GM21723 (cell line): ENCODE data around the gene NEU1.
"Not testable (repeated sequence)": the region's sequence is repeated elsewhere in the genome, so short reads cannot be mapped to it uniquely, and the experiment has no call there.

Experiments
- ATAC-seq: cut with Tn5 transposase; IDR thresholded peaks from one replicate; pipeline ENCODE4 v1.9.1; 2021; ENCODE audit warnings: mild to moderate bottlenecking, moderate library complexity; ENCODE audit not compliant: unreplicated experiment

The NEU1 gene

GRCh38 chr6:31875877-31876276 lies 13.3 kb upstream of the NEU1 start:
- no peak for ATAC-seq

DNA sequence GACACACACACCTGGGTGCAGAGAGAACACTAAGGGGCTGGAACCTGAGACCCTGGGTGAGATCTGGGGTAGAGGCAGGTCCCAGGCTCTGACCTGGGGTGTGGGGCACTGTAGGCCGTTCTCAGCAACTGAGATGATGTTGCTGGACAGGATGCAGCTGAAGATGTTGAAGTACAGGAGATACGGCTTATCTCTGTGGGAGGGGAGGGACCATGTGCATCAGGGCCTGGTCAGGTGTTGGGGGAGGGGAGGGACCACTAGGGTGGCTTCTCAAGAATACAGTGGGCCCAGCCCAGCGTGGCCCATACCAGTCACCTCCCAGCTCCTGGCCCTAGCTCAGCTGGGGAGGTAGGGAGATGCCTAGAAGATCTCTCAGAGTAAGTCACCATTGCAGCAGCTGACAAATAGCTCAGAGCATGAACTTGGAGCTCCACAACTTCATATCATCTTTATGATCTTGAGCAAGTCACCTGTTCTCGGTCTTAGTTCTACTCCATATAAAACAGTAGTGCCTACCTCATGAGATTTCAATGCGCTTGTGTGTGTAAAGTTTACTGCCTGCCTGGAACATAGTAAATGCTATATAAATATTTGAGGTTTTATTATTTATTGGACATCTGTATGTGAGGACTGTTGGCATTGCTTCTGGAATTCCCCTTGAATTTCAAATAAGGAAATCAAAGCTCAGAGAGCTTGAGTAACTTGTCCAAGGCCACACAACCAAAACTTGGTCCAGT lies 12.4 kb upstream of the NEU1 start:
- ATAC-seq: no peak

DNA sequence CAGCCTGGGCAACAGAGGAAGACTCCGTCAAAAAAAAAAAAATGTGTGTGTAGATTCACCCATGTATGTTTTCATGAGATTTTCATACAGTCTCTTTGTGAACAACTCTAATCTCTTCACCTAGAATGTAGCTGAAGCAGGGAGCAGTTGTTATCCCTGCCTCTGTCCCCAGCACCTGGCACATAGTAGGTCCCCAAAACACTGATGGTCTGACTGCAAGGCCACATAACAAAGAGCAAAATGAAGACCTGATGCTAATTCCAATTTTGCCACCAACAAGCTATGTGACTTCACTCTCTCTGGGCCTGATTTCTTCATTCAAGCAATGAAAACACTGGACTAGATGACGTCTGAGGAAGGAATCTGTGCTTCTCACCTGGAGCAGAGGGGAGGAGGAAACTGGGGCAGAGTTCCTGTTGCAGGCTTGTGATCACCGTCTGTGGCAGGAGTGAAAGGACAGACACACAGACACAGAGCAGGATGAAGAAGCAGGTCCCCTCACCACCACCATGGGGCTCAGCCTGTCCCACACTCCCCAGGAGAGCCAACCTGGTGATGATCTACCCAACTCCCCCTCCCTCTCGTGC lies 11.6 kb upstream of the NEU1 start:
- no peak for ATAC-seq

DNA sequence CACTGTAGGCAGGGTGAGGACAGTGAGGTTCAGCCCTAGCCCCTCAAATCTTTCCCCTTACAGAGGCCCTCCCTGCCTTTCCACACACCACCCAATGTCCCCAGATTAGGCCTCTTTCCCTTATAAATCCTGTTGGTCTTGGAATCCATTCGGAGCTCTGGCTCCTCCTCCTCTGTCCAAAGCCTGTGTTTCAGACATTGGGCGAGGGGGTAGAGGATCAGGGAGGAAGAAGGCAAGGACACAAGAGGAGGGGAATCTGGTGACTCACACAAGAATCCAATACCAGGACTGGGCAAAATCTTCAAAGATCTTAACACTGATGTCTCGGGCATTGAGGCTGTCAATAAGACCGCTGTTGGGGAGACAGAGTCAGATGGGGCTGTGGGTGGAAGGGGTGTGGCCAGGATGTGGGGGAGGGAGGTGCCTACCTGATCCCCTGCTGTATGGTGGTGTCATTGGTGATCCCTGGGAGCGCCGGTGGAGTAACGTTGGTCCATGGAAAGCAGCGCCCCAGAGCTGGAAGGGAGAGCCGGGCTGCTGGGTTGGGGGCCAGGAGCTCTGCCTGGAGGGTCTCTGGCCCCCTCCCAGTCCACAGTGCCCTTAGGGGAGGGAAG lies 8.5 kb upstream of the NEU1 start:
- no peak for ATAC-seq

DNA sequence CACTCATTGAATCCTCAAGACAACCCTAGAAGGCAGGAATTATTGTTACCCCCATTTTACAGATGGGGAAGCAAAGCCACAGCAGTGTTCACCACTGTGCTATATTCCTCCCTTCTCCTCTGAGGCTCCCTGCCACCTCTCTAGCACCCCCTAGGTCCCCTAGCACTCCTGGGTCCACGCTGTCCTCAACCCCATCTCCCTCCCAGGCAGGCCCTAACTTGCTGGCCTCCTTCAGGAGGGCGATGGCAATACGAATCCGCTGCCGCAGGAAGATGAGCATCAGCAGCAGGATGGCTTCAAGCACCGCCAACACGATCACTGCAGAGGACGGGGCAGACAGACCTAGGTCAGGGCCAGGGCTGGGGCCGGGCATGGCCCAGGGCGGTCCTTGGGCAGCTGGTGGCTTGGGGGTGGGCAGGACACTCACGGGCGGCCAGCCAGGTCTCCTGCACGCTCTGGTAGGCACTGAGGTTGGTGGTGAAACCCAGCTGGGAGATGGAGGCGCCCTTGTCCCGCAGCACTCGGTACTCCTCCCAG lies 7.8 kb upstream of the NEU1 start:
- no peak for ATAC-seq

GRCh38 chr6:31869343-31869742 lies 6.7 kb upstream of the NEU1 start:
- no peak for ATAC-seq

DNA sequence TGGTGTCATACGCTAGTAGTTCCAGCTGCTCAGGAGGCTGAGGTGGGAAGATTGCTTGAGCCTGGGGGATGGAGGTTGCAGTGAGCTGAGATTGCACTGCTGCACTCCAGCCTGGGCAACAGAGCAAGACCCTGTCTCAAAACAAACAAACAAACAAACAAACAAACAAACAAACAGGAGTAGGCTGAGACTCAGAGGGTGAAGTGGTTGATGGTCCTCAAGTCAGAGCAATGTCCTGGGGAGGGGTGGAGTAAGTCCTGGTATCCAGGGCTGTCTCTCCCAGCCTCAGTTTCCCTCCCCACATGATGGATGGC lies 6.0 kb upstream of the NEU1 start:
- not testable (repeated sequence) for ATAC-seq

DNA sequence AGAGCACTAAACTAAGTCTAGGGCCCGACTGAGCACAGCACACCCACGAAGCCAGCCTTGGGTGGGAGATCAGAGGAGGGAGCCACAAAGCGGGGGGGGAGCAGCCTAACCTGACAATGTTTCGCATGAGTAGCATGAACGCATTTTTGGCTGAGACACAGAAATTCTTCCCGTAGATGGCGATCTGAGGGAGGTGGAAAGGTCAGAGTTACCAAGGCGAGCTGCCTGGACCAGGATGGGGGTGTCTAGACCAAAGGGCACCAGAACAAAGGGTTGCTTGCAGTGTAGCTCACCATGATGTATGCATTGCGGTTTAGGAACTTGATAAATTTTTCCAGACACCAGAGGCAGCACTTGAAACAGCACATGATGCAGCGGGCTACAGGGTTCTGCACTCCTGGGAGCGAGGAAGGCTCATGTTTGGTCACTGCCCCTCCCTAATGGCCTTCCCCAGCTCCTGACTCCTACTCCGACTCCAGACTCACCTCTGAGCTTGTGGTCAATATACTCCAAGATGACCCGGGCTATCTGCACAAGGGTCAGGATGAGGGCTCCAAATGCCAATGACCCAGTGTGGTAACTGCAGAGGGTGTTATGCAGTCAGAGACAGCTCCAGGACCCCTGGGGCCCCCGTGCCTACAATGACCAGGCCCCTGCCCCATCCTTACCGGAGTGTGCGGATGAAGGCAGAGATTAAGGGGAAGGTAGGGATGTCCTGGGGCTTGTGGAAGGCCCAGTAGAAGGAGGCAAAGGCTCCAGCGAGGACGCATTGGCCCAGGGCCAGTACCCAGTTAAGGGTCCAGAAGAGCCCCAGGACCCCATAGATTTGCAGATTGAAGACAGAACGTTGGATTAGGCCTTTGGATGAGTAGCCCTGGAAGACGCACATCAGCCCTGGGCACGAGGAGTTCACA lies 2.8 kb upstream of the NEU1 start:
- no peak for ATAC-seq

- ATAC-seq: no peak
Observed at GRCh38 chr6:31864818-31865204, 2.2 kb upstream of the NEU1 start.

DNA sequence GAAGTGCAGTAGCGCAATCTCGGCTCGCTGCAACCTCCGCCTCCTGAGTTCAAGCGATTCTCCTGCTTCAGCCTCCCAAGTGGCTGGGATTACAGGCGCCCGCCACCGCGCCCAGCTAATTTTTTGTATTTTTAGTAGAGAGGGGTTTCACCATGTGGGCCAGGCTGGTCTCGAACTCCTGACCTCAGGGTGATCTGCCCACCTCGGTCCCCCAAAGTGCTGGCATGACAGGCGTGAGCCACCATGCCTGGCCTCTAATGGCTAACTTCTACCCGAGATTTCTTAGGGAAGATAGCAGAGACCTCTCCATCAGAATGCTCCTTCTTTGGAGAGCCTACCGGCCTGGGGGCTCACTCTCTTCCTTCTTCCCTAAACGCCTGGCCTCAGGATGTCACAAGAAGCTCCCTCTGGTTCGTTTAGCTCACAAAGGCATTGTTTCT lies 1.5 kb upstream of the NEU1 start:
- ATAC-seq: not testable (repeated sequence)

DNA sequence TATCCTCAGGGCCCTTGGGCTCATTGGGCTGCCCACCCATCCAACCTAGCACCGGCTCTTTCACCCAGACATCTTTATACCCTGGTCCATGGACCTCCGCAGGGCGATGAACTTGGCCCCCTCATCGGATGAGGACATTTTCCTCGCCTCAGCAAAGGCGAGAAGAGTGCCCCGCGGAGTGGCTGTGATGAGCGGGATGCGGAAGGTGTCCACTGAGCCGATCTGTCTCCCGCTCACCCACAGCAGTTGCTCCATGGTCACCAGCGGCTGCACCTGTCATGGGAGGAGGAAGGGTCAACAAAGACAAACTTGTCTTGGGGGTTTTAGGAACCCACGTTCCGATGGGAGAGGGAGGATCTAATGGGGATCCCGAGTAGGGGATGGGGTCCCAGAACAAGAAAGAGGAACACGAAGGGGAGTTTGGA lies 690 bp downstream of the NEU1 start:
- ATAC-seq: no peak

- no peak for ATAC-seq
Observed at GRCh38 chr6:31861150-31861549, 1.5 kb downstream of the NEU1 start.

GRCh38 chr6:31860349-31860748 lies 2.3 kb downstream of the NEU1 start:
- ATAC-seq: no peak

DNA sequence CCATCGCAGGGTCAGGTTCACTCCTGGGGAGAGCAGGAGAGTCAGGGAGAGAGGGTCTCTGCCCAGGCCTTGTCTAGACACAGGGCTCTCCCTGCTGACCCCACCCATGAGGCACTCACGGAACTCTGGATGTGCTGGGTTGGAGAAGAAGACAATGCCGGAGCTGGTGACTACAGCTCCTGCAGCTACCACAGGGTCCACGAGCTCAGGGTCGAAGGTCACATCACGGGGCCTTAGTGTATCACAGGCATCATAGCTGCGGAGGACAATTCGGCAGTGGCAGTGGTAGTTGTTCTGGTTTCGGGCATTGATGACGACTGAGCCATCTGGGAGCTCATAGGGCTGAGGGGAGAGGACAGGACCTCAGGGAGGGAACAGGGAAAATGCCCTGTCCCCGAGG lies 2.7 kb downstream of the NEU1 start:
- ATAC-seq: no peak

DNA sequence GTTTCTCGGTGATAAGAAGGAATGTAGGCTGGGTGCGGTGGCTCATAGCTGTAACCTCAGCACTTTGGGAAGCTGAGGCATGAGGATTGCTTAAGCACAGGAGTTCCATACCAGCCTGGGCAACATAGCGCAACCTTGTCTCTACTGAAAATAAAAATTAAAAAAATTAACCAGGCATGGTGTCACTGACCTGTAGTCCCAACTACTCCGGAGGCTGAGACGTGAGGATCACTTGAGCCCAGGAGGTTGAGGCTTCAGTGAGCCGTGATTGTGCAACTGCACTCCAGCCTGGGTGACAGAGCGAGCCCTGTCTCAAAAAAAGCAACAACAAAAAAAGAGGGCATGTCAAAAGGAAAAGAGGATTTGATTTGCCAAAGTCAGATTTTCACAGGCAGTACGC lies 3.9 kb downstream of the NEU1 start:
- ATAC-seq: no peak

- ATAC-seq: not testable (repeated sequence)
Observed at GRCh38 chr6:31857774-31858173, 4.8 kb downstream of the NEU1 start.

DNA sequence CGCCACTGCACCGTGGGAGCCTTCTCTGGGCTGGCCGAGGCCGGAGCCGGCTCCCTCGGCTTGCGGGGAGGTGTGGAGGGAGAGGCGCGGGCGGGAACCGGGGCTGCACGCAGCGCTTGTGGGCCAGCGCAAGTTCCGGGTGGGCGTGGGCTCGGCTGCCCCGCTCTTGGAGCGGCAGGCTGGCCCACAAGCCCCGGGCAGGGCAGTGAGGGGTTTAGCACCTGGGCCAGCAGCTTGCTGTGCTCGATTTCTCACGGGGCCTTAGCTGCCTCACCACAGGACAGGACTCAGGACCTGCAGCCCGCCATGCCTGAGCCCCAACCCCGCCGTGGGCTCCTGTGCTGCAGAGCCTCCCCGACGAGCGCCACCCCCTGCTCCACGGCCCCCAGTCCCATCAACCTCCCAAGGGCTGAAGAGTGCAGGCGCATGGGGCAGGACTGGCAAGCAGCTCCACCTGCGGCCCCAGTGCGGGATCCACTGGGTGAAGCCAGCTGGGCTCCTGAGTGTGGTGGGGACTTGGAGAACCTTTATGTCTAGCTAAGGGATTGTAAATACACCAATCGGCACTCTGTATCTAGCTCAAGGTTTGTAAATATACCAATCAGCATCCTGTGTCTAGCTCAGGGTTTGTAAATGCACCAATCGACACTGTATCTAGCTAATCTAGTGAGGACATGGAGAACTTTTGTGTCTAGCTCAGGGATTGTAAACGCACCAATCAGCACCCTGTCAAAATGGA lies 10.5 kb downstream of the NEU1 start:
- ATAC-seq: not testable (repeated sequence)

DNA sequence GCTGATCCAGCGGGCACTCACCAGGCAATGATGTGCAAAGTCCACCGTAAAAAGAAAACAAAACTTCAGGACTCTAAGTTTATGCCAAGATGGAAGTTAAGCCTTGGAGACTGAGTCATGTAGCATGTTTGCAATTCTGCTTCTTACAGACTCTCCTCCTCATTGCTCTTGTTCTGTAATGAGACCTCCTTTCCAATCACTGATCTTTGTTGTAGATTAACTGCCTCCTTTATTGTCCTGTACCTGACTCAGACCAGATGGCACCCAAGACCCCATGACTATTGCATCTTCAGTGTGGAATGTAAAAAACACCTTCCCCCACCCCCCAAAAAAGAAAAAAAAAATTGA lies 11.2 kb downstream of the NEU1 start:
- no peak for ATAC-seq

DNA sequence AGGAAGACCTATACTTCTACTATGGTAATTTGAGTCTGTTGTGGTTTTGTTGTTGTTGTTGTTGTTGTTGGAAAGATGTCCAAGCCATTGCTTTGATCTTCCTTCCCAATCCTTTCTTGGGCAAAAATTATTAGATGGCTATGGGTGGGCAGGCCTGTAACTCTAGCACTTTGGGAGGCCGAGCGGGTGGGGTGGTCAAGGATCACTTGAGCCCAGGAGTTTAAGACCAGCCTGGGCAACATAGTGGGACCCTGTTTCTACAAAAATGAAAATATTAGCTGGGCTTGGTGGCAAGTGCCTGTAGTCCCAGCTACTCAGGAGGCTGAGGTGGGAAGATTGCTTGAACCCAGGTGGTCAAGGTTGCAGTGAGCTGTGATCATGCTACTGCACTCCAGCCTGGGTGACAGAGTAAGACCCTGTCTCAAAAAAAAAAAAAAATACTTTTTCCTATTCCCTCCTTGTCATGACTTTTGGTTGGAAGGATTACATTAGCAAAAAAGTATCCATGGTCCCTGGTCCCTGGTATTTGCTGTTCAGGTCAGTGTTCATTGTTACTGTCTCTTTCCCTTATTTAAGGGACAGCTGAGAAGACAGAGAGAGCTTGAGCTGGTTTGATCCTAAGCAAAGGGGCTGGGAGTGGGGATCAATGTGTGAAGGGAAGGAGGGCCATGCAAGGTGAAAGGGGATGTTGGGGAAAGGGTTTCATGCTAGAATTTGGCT lies 11.7 kb downstream of the NEU1 start:
- no peak for ATAC-seq
